ENCODE measurements around the gene PPFIA4. TPM values are rescaled to one million over a fixed set of nuclear protein-coding genes. Genes with fewer than 3 reads are reported as not detected.

Gene PPFIA4
- total and polyA plus RNA-seq, 2 of the 4 experiments (the other 2 are of a cell fraction): 5.4 to 13.7 TPM

DNA sequence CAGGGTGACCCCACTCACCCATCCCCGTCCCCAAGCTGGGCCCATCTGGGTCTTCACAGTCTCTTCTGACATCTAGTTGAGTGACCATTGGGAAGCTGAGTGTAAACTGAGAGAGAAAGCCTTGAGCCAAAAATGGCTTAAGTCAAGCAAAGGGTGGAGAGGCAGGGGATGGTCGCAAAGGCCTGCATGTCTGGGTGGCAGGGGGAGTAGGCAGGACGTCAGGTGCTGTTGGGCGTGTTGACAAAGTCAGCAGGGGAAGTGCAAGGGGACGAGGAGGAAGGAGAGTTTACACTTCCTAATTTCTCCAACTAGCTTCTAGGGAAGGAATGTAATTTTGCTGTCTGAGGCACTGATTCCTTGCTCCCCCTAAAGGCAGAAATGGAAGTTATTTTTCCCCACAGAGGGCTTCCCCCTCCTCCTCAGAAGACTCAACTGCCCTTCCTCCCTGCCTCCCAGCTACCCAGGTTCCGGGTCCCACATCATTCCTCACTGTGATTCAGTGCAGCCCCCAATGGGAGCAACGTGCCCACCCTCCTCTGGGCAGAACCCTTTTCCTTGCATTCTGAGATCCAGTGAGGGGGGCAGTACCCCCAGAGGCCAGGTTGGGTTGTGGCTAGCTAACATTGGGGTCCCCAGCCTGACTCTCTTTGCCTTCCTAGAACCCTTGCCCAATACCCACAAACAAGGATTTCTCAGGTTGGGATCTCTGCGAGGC is 100.0 kb downstream of the PPFIA4 start:
- intact Hi-C loops (cut with micrococcal nuclease) (no loop called here), in situ Hi-C loops (cut with MboI; ENCODE audit: low sequenced_read_pairs) (no loop called here), dilution Hi-C loops (cut with HindIII; ENCODE audit: low sequenced_read_pairs, unreplicated experiment) (no loop called here)
- Histone ChIP-seq H2BK120ac (ENCODE audit: low read depth, low read length) (no peak overlapping the region), H3K36me3 (ENCODE audit: control insufficient read depth, insufficient read depth, low read length) (no peaks in the 10 kb centered on the region), H3K4ac (ENCODE audit: low read depth, low read length) (no peak overlapping the region; the same call in 1 of the 2 replicates), H3K23ac (ENCODE audit: low read depth, low read length) (no peak overlapping the region), H3K56ac (ENCODE audit: extremely low read depth, insufficient read depth, low read length) (no peak overlapping the region), H4K20me1 (ENCODE audit: insufficient read depth, low read length) (no peaks in the 10 kb centered on the region; the same call in 1 of the 2 replicates), H3K27ac (ENCODE audit: insufficient read depth, low read length) (no peak overlapping the region), H4K91ac (ENCODE audit: insufficient read depth, low read depth, low read length) (no peak overlapping the region), H3K79me1 (ENCODE audit: low read depth in 1 of 2, low read length in 2 of 2) (no peaks in the 10 kb centered on the region), H3K9me1 (ENCODE audit: insufficient read depth, low read length) (no peaks in the 10 kb centered on the region), H3K27me3 (ENCODE audit: control insufficient read depth, insufficient read depth, low read length) (peaks cover 52% of the 10 kb centered on the region), H2BK20ac (ENCODE audit: low read depth, low read length) (no peak overlapping the region), H2AFZ (replicated peaks; ENCODE audit: low read length, poor library complexity) (no peak overlapping the region), H3K4me2 (ENCODE audit: low read depth, low read length) (no peak overlapping the region; the same call in 1 of the 2 replicates), H3K9me3 (ENCODE audit: control insufficient read depth, insufficient read depth, low read length) (no peaks in the 10 kb centered on the region), H3K18ac (ENCODE audit: low read depth, low read length) (no peak overlapping the region), H2AK5ac (ENCODE audit: low read depth, low read length) (no peak overlapping the region), H4K8ac (ENCODE audit: low read depth in 2 of 2, low read length in 2 of 2) (no peak overlapping the region), H3K4me1 (ENCODE audit: control insufficient read depth, insufficient read depth, low read length) (peaks cover 3% of the 10 kb centered on the region; the same call in 1 of the 2 replicates), H3K14ac (replicated peaks; ENCODE audit: low read depth, low read length) (no peak overlapping the region), H2AK9ac (replicated peaks; ENCODE audit: low read depth, low read length, poor library complexity) (no peak overlapping the region), H2BK5ac (ENCODE audit: low read depth, low read length, poor library complexity, severe bottlenecking) (no peak overlapping the region), H3K9ac (ENCODE audit: low read depth, low read length) (no peak overlapping the region), H2BK15ac (ENCODE audit: low read depth, low read length) (no peak overlapping the region), H4K5ac (ENCODE audit: low read depth, low read length) (no peak overlapping the region), H3K4me3 (ENCODE audit: insufficient read depth, low read depth, low read length) (no peak overlapping the region)
- POLR2A ChIA-PET (ENCODE audit: unreplicated experiment): no interaction called here
- TF ChIP-seq, protein P1, sequence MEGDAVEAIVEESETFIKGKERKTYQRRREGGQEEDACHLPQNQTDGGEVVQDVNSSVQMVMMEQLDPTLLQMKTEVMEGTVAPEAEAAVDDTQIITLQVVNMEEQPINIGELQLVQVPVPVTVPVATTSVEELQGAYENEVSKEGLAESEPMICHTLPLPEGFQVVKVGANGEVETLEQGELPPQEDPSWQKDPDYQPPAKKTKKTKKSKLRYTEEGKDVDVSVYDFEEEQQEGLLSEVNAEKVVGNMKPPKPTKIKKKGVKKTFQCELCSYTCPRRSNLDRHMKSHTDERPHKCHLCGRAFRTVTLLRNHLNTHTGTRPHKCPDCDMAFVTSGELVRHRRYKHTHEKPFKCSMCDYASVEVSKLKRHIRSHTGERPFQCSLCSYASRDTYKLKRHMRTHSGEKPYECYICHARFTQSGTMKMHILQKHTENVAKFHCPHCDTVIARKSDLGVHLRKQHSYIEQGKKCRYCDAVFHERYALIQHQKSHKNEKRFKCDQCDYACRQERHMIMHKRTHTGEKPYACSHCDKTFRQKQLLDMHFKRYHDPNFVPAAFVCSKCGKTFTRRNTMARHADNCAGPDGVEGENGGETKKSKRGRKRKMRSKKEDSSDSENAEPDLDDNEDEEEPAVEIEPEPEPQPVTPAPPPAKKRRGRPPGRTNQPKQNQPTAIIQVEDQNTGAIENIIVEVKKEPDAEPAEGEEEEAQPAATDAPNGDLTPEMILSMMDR (conservative IDR thresholded peaks at IDR 0.05; ENCODE audit: low read depth, low read length): peak; percentile 55
- TF ChIP-seq RAD21 (IDR thresholded peaks at IDR 0.05; ENCODE audit: low read length) (peak; percentile 23; the same call in 1 of the 2 replicates), RFX5 (IDR thresholded peaks at IDR 0.05; ENCODE audit: low read depth, low read length) (no peak), SMC3 (IDR thresholded peaks at IDR 0.05; ENCODE audit: low read depth, low read length) (0 out of 2 replicates have a peak, but pooled peaks have one; percentile 21)
- CTCF ChIA-PET: interaction anchor here (1.3 to 3.0 kb wide), 3 partner anchors 11 to 91 kb away, joined by 3 to 8 read pairs (median 4); no protein-coding TSS in a partner anchor
- DNase-seq (peak; percentile 22), ATAC-seq (ENCODE audit: low read depth) (peak; percentile 51)
- WGBS, 2 experiments (ENCODE audit: extremely low coverage in 2 of 2, insufficient read length in 1 of 2): no CpG with 5 or more reads among the region's 8 CpGs
- BruUV-seq (replicated peaks): no TSS peak
